NCI-H526 (cell line): ENCODE results near the gene TFG.
"Not testable (repeated sequence)": the region's sequence is repeated elsewhere in the genome, so short reads cannot be mapped to it uniquely, and the experiment has no call there.

Experiments used
- DNase-seq, 2 experiments: peaks; one replicate each; lab custom pipeline; 2025; lab: John Stamatoyannopoulos, UW

The TFG gene

DNA sequence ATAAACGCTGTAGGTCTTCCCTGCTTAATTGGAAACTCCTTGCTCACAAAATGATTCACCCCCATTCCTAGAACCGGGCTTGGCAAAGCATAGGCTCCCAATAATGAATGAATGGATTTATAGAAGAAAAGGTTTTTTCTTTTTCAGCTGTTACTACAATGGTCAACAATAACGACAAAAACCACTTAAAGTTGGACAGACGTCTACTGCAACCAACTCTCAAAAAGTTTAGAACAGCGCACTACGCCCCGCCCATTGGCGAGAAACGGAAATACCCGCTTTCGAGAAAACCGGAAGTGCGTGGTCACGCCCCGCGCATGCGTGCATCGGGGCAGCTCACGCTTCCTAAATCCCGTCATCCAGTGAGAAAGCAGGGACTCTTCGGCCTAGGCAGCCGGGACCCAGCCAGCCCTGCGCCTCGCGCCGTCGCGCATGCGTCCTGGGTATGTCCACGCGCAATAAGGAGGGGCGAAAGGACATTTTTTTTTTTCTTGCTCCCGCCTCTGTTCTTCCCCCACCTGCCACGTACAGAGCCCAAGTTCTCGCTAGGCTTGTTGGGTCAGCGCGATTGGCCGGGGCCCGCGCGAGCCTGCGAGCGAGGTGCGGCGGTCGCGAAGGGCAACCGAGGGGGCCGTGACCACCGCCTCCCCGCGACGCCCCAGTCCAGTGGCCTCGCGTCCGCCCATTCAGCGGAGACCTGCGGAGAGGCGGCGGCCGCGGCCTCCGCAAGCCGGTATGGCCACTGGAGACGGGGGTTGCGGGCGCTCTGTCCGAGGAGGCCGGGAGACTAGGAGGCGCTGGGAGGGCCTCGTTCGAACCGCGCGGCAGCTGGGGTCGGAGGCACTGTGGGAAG, at the start of gene TFG:
TSS of gene TFG (plus strand) at position 506 of the 853 bp plus-strand sequence. CDS start 4,192 bp downstream, outside the sequence.
- peak; percentile 93 to 98 for DNase-seq

GRCh38 chr3:100661294-100661693, 48.0 kb upstream of the TFG start:
- DNase-seq = not testable (repeated sequence)

DNA sequence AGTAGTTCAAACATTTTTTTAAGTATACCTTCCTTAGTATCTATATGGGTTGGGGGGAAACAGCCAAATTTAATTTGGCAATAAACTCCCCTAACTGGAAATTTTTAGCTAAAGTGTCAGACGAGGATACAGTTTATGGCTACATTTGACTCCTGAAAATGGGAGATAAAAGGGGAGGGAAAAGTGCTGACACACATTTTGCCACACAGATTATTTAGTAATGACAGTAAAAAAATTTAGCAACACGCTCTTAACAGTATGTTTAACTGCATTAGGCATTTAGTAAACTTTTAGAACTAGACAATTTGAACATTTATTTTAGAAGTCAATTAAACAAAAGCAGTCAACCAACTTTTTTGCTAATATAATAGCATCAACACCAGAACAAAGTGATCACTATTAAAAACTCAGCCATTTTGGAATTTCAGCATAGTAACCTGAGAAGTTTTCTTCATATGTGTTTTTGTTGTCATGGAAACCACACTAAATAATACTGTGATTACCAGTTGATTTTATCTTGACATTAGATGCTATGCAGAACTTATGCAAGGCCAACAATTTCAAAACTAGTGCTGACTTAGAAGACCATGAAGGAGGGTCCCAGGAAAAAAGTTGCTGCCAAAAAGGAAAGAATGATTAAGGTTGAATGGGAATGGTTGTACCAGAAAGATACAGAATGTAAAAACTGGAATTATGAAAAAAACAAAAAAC, 47.0 kb upstream of the TFG start:
- no peak for DNase-seq

DNA sequence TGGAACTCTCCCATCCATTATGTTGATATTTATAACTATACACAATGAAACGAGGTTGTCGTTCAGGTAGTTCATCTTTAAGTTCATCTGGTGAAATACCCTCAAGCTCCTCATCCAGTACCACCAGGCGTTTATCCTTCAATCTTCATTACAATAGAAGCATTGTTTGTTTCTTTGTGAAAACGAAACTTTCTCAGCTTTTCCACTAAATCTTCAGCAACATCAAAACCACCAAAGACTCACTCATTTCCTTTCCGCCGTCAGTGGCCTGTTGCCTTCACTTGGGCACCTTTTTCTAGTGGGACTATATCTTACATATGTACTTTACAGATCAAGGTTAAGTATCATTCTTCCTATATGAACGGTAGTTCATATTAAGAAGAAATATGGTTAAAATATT, 44.1 kb upstream of the TFG start:
- no peak for DNase-seq

GRCh38 chr3:100666699-100667098, 42.6 kb upstream of the TFG start:
- DNase-seq = not testable (repeated sequence)

DNA sequence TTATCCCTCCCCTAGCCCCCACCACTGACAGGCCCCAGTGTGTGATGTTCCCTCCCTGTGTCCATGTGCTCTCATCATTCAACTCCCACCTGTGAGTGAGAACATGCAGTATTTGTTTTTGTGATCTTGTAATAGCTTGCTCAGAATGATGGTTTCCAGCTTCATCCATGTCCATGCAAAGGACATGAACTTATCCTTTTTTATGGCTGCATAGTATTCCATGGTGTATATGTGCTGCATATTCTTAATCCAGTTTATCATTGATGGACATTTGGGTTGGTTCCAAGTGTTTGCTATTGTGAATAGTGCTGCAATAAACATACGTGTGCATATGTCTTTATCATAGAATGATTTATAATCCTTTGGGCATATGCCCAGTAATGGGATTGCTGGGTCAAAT, 42.0 kb upstream of the TFG start:
- DNase-seq = not testable (repeated sequence)

- DNase-seq = not testable (repeated sequence)
Measured at GRCh38 chr3:100670995-100671394, 38.3 kb upstream of the TFG start.

GRCh38 chr3:100681496-100681895, 27.8 kb upstream of the TFG start:
- DNase-seq = no peak

DNA sequence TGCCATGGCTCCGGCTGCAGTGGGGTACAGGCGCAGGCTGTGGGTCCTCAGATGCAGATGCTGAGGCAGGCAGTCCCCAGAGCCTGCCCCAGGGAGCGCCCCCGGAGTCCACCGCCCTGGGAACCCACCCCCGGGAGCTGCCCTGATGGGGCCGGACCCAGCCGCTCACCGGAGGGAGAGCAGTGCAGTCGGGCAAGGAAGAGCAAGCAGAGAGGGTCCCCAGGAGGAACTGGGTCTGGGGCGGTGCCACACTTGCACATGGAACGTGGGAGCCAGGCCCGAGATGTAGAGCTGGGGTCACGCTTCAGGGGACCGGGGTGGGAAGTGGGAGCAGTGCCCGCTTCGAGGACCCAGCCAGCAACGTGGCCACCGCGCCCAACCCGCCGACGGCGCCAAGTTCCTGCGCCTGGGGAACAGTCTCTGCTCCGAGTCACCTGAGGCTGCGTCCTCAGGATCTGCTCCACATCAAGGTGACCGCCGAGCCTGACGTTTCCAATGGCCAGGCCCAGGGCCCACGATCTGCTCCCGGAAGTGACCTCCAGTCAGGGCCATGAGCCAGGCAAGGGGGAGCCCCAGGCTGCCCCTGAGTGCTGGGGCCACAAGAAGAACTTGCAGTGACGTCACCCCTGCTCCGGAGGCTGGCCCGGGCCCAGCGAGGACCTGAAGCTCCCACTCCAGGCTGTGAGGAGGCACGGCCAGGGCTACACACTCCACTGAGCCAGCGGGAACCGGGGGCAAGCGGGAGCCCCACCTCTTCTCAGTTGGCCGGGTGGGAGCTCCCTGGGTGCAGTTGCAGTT, 27.0 kb upstream of the TFG start:
- no peak for DNase-seq

GRCh38 chr3:100682854-100683760, 26.2 kb upstream of the TFG start:
- no peak for DNase-seq

DNA sequence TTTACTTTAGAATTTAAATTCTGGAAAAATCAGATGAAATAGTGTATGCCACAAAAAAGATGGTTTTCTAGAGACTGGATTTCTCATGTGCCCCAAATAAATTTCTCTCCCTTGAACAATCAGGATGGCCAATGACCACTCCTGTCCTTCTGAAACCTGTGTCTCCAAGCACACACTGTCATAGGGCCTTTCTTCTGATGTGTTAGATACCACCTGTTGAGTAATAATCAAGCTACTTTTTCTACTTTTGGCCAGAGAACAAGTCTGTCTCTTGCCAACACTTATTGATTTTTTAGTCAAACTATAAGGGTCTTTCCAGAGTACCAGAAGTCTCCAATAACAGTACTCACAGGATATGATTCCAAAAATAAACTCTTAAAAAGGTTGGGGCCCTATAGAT, 16.1 kb upstream of the TFG start:
- DNase-seq = no peak

DNA sequence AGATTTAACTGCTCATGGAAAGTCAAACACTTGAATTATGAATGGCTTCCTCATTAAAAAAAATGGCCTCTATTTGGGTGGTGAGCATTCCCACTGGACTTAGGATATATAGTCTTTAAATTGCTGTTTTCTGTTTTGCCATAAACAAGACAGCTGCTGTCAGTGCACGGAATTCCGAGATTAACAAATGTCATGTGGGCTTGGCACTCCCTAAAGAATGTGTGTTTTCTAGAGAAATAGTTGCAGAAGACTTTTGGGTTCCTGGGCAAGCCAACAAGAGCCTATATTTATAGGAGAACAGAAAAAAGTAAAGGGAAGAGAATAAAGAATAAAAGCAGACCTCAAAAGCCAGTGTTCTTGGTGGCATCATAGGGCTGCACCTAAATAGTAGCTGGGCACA, 13.6 kb upstream of the TFG start:
- no peak for DNase-seq

DNA sequence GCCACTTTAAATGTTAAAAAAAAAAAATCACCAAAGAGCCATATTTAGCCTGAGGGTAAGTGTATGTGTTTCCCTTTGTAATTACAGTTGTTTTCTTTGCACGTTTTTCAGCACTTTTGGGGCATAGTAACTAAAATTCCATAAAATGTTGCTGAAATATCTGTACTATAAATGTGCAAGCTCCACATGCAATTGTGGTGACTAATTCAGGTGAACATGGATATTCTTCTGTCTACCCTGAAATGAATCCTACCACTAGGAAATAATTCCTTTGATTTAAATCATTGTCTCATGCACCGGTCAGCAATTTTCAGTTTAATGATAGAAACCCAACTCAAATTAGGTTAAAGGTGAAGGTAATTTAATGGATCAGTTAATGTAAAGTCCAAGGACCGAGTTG, 13.1 kb upstream of the TFG start:
- no peak for DNase-seq

- DNase-seq = no peak
Measured at GRCh38 chr3:100697172-100697571, 12.1 kb upstream of the TFG start.

DNA sequence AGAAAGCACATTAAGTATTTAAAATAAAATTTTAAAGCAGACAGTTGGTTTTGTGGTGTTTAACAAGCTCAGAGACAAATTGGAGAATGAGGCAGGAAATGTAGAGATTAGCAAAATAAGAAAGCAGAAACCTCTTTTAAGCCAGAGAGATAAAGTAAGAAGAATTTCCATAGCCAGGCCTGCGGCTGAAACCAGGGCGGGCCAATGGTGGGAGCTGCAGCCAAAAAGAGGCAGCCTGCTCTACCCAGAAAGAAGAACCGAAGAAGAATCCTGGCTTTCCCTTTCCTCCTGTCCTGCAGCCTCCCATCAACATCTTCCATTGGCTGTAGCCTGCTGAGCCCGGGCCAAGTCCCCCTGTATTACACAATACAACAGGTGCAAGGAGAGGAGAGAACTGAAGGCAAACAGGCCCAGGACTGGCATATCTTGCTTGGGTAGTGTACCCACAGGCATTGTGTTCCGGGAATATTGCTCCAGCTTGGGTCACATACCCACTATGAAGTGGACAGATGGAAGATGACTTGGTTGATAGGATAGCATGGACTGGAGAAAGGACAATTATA, 11.5 kb upstream of the TFG start:
- no peak for DNase-seq

GRCh38 chr3:100698736-100699135, 10.6 kb upstream of the TFG start:
- DNase-seq = no peak

DNA sequence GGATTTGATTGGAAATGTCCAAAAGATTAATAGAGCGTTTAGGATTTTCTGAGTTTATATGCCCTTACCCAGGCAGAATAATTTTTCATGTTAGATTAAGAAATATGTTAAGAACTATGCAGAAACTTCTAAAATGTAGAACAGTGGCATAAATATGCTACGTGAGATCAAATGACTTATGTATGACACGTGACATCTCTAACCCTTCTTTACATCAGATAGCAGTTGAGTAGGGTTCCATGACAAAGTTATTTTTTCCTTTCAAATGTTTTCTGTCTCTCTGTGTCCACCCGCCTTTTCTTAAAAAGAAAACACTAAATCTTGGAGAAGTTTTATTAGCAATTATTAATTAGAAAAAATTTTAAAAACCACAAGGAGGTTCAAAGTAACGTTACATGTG, 8.6 kb upstream of the TFG start:
- no peak for DNase-seq

DNA sequence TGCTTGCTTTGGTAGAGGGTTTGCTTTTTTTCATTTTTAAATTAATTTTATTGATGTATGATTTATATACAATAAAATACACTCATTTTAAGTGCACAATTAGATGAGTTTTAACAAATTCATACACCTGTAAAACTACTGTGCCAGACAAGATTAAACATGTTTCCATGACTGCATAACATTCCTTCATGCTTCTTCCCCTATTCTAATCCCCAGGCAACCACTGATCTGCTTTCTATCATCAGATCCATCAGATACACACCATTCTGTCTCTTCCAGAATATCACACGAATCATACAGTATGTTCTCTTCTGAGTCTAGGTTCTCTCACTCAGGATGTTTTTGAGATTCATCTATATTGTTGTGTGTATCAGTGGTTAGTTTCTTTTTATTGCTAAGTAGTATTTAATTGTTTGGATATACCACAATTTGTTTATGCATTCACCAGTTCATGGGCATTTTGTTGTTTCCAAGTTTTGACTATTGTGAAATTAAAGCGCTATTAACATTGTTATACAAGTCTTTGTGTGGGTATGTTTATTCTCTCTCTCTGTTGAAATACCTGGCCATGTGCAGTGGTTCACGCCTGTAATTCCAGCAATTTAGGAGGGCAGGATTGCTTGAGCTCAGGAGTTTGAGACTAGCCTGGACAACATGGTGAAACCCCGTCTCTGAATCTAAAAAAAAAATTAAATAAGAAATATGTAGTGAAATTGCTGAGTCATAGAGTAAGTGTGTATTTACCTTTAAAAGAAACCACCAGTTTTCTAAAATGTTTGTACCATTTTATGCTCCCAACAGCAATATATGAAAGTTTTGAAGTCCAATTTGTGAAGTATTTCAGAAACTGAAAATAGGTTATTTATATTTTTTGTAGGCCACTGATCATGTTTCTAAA, 7.0 kb upstream of the TFG start:
- DNase-seq = no peak

DNA sequence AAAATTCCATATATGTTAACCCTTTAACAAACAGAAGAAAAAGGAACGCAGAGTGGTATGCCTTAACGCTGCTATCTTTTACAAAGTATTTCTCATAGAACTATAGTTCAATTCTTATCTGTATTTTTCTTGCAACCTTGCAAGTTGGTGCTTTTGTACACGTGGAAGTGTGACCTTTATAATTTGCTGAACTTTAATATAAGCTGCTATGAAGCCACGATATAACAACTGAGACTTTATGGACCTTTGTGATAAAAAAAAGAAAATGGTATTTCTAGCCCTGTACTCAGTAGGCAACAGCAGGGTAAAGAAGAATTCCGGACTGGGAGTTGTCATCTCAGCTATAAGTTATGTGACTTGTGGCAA, 6.3 kb upstream of the TFG start:
- DNase-seq = no peak

GRCh38 chr3:100703865-100704264, 5.4 kb upstream of the TFG start:
- no peak for DNase-seq
